Upper lobe of right lung (tissue), 1 donor: ENCODE data around the gene TTPAL. TPM values are rescaled to one million over a fixed set of nuclear protein-coding genes. Genes with fewer than 3 reads are reported as not detected.
A peak's percentile ranks its signal among the peaks of the same experiment; 100 is the strongest.

Source experiments
- ATAC-seq: fragments of 200-7000 bp; cut with Tn5 transposase; one replicate; pipeline ENCODE4 v1.9.1; 2020; ENCODE audit warnings: mild to moderate bottlenecking, moderate library complexity
- DNase-seq: peaks from one replicate; pipeline ENCODE4 v3.0.0-alpha.2; 2020
- H3K27ac ChIP-seq: fragments of 200-600 bp; one replicate; pipeline ENCODE4 v1.8.0; 2022
- H3K27me3 ChIP-seq: fragments of 200-600 bp; one replicate; pipeline ENCODE4 v1.8.0; 2022; ENCODE audit warnings: mild to moderate bottlenecking
- H3K36me3 ChIP-seq: fragments of 200-600 bp; one replicate; pipeline ENCODE4 v1.8.0; 2022
- H3K4me1 ChIP-seq: fragments of 200-600 bp; one replicate; pipeline ENCODE4 v1.8.0; 2022
- H3K4me3 ChIP-seq: fragments of 200-600 bp; one replicate; pipeline ENCODE4 v1.8.0; 2022; ENCODE audit warnings: mild to moderate bottlenecking
- H3K9me3 ChIP-seq: fragments of 200-600 bp; one replicate; pipeline ENCODE4 v1.8.0; 2022
- CTCF ChIP-seq: fragments of 200-600 bp; IDR thresholded peaks from one replicate; pipeline ENCODE4 v1.8.0; 2022; ENCODE audit warnings: antibody characterized with exemption
- intact Hi-C: fragments of 100-400 bp; cut with DNase I; formaldehyde crosslinking; loops from one replicate; pipeline ENCODE4 v1.11.0; 2022
- total RNA-seq: library from RNA; stranded (reverse); fragmentation: NEBNext Ultra II Directional; extraction: Animal tissue kit (Norgen Biotek cat#: 25700); gene quantifications from one replicate; pipeline ENCODE4 v1.2.1, GENCODE V29; 2021
- donor health status: DM: no; HTN: yes; CAD: no; lungs with severe emphysema.

The TTPAL gene
- total RNA-seq, 1 donor from 2014 or later: 8.0 TPM

- Histone ChIP-seq H3K9me3 (no peaks in the 10 kb centered on the region), H3K36me3 (no peaks in the 10 kb centered on the region), H3K4me1 (no peaks in the 10 kb centered on the region), H3K27ac (no peak overlapping the region), H3K27me3 (no peaks in the 10 kb centered on the region), H3K4me3 (no peak overlapping the region)
- no peak for ATAC-seq
- no peak for DNase-seq
- intact Hi-C loops: no loop called here
- no peak for TF ChIP-seq CTCF
These were observed 27.8 kb upstream of the TTPAL start for GRCh38 chr20:44447827-44448419.

GRCh38 chr20:44448753-44449546 lies 26.7 kb upstream of the TTPAL start:
- Histone ChIP-seq H3K36me3 (no peaks in the 10 kb centered on the region), H3K27me3 (no peaks in the 10 kb centered on the region), H3K4me3 (no peak overlapping the region), H3K9me3 (no peaks in the 10 kb centered on the region), H3K4me1 (no peaks in the 10 kb centered on the region), H3K27ac (no peak overlapping the region)
- intact Hi-C loops: no loop called here
- ATAC-seq: no peak
- TF ChIP-seq CTCF: peak; percentile 27
- DNase-seq: no peak

- no peaks in the 10 kb centered on the region for H3K27me3 ChIP-seq
- ATAC-seq (no peak), DNase-seq (no peak)
- no peaks in the 10 kb centered on the region for H3K4me1 ChIP-seq
- H3K27ac ChIP-seq: peak overlapping the region; percentile 30
- H3K9me3 ChIP-seq: no peaks in the 10 kb centered on the region
- no peak overlapping the region for H3K4me3 ChIP-seq
- TF ChIP-seq CTCF: no peak
- intact Hi-C loops: no loop called here
- H3K36me3 ChIP-seq: no peaks in the 10 kb centered on the region
These were observed 25.8 kb upstream of the TTPAL start for GRCh38 chr20:44449864-44450263.

GRCh38 chr20:44450281-44450889 lies 25.3 kb upstream of the TTPAL start:
- intact Hi-C loops: no loop called here
- H3K27me3 ChIP-seq: no peaks in the 10 kb centered on the region
- no peak overlapping the region for H3K4me3 ChIP-seq
- no peaks in the 10 kb centered on the region for H3K4me1 ChIP-seq
- H3K9me3 ChIP-seq: no peaks in the 10 kb centered on the region
- ATAC-seq (peak; percentile 52), DNase-seq (no peak)
- peak overlapping the region; percentile 31 for H3K27ac ChIP-seq
- no peaks in the 10 kb centered on the region for H3K36me3 ChIP-seq
- TF ChIP-seq CTCF: no peak

- Histone ChIP-seq H3K4me1 (no peaks in the 10 kb centered on the region), H3K4me3 (no peak overlapping the region), H3K27ac (peak overlapping the region; percentile 31), H3K9me3 (no peaks in the 10 kb centered on the region), H3K27me3 (no peaks in the 10 kb centered on the region), H3K36me3 (no peaks in the 10 kb centered on the region)
- intact Hi-C loops: no loop called here
- no peak for ATAC-seq
- TF ChIP-seq CTCF: no peak
- no peak for DNase-seq
These were observed 24.7 kb upstream of the TTPAL start for GRCh38 chr20:44450903-44451450.
